Endometrial microvascular endothelial cells (primary cell): ENCODE measurements around the gene CCND1. TPM values are rescaled to one million over a fixed set of nuclear protein-coding genes. Genes with fewer than 3 reads are reported as not detected.
"Not testable (repeated sequence)": the region's sequence is repeated elsewhere in the genome, so short reads cannot be mapped to it uniquely, and the experiment has no call there.

Experiments used
- in situ Hi-C: cut with HindIII; loops from 2 replicates; pipeline ENCODE4 v1.10.0; 2017; ENCODE audit warnings: low sequenced_read_pairs, low pct_unique_long_range_greater_than_20kb; ENCODE audit errors: inconsistent ontology term
- total RNA-seq: library from RNA; depleted of rRNA; stranded (reverse); fragments of >200 nt; gene quantifications from one replicate; pipeline ENCODE4 v1.2.3, GENCODE V29; 2015; ENCODE audit errors: inconsistent ontology term

The CCND1 gene
- total RNA-seq, 1 donor from 2014 or later: 339 TPM

DNA sequence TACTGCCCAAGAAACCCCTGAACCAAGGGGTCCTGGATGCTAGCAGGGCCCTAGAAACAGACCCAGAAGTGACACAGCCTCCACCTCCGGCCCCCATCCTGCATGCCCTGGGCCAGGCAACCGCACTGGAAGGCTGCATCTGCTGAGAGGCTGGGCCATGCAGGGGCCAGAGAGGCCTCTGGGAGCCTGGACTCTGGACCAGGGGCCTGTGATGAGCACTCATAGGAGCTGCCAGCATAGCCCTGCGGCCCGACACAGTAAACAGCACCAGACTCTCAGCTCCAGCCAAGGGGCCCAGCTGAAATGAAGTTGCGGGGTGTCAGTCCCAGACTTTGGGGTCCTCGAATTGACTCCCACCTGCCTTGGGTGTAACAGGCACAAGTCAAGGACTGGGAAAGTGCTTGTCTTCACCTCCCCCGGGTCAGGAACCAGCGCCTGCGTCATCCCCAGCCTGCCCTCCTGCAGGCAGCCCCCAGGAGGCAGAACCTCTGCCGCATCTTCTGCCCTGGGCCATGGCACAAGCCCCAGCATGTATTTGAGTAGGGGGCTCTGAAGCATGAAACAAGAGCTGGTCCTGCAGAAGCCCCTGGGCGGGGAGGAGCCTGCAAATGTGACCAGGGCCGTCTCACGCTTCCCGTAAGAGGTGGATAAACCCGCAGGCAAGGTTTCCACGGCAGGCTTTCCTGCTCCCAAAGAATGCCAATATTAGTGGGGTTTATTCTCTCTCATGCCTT lies 25.2 kb upstream of the CCND1 start:
- in situ Hi-C loops: no loop called here

GRCh38 chr11:69617220-69617619 lies 23.7 kb upstream of the CCND1 start:
- in situ Hi-C loops: no loop called here

GRCh38 chr11:69617682-69618081 lies 23.3 kb upstream of the CCND1 start:
- in situ Hi-C loops: no loop called here

DNA sequence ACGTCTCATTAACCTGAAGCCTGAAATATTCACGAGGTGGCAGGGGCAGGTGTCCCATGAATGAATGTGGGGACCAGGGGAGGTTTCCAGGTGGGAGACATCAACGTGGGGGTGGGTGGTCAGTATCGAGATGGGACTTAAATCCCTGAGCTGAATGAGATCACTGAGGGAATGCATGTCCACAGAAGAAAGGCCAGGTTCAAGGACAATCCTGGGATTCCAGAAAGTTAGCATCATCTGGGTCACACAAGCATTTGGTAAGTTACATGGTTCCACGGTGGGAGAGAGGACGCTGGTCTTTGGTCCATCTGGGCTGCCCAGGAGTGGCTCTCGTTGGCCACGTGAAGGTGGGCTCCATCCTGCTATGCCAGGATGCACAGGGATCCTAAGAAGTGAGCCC lies 22.7 kb upstream of the CCND1 start:
- in situ Hi-C loops: no loop called here

DNA sequence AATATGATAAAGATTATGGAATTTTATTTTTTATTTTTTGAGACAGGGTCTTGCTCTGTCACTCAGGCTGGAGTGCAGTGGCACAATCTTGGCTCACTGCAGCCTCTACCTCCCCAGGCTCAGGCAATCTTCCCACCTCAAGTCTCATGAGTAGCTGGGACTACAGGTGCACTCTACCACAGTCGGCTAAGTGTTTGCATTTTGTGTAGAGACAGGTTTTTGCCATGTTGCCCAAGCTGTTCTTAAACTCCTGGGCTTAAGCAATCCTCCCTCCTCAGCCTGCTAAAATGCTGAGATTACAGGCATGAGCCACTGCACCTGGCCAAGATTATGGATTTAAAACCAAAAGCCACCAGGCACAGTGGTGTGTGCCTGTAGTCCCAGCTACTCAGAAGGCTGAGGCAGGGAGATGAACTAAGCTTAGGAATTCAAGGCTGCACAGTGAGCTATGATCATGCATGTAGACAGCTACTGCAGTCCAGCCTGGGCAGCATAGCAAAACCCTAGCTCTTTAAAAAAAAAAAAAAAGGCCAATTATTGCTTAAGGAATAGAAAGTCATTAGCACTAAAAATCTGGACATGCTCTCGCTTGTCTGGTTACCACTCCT lies 20.2 kb upstream of the CCND1 start:
- in situ Hi-C loops: no loop called here

- in situ Hi-C loops: not testable (repeated sequence)
Observed at GRCh38 chr11:69622097-69622681, 18.8 kb upstream of the CCND1 start.

GRCh38 chr11:69624293-69624692 lies 16.7 kb upstream of the CCND1 start:
- in situ Hi-C loops: no loop called here

- in situ Hi-C loops: no loop called here
Observed at GRCh38 chr11:69625476-69625875, 15.5 kb upstream of the CCND1 start.

GRCh38 chr11:69627551-69627950 lies 13.4 kb upstream of the CCND1 start:
- in situ Hi-C loops: no loop called here

GRCh38 chr11:69630017-69630416 lies 10.9 kb upstream of the CCND1 start:
- in situ Hi-C loops: no loop called here

GRCh38 chr11:69630424-69630823 lies 10.5 kb upstream of the CCND1 start:
- in situ Hi-C loops: no loop called here

DNA sequence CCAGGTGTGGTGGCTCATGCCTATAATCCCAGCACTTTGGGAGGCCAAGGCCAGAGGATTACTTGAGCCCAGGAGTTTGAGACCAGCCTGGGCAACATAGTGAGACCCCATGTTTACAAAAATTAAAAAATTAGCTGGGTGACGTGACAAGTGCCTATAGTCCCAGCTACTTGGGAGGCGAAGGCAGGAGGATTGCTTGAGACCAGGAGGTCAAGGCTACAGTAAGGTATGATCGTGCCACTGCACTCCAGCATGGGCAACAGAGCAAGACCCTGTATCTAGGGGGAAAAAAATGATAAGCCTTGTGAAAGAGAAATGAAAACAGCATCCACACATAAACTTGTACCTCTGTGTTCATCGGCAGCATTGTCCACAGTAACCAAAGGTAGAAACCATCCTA lies 8.1 kb upstream of the CCND1 start:
- in situ Hi-C loops: no loop called here

DNA sequence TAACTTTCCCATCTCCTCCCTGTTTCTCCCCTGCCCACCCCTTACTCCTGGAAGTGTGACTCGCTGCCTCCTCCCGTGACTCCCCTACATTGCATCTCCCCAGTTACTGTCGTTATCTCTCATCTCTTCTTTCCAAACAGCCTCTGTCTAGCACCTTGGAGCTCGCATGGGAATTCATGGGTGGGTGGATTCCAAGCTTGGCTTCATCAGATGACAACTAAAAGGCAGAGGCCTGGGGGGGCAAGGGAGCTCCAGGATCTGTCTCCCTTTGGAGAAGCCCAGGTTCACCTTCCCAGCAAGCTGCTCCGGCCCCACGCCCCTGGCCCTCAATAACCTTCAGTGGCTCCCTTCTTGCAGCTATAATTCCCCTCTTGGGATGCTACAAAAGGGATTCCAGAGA lies 6.9 kb upstream of the CCND1 start:
- in situ Hi-C loops: no loop called here

DNA sequence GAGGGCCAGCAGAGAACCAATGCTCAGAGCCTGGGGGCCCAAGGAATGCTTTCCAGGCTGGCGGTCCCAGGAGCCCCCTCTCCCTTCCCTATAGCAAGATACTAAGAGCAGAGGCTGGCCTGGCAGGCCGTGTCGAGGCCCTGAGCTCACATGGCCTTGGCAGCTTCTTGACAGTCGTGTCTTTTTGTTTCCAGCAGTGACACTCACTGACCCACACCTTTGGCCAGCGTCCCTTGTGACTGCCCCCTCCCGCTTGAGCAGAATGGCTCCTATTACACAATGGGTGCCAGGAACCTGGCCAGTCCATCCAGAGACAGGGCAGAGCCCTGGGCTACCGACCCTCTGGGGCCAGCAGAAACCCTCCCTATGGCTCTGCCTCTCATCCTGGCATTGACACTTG lies 6.4 kb upstream of the CCND1 start:
- in situ Hi-C loops: no loop called here

- in situ Hi-C loops: no loop called here
Observed at GRCh38 chr11:69635195-69635594, 5.8 kb upstream of the CCND1 start.

- in situ Hi-C loops: no loop called here
Observed at GRCh38 chr11:69635804-69636511, 5.0 kb upstream of the CCND1 start.

DNA sequence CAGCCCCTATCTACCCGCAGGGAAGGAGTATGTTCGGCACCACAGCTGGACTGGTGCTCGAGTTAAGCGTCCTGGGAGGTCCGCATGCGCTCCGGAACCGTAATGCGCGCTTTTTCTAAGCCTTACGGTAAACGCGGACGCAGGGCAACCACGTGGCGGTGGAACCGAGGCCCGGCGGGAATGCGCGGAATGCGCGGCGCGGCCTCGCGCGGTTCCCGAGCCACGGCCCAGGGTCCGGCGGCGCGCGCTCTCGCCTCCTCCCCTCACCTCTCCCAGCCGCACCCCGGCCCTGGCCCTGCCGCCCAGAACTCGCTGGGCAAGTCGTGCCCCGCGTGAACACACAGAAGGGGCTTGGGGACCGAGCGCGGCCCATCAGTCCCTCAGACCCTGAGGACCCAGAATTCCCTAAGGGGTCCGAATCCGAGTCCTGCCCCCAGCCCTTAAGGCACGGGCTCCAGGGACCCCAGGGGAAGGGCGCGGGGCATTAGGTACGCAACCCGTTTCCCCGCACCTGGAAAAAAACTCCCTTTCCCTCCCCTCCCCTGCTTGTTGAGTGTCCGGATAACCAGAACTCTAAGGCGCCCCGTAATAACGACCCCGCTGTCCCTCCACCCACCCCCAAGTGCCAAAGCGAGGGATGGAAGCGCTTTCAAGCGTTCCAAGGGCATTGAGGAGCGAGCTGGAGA lies 4.3 kb upstream of the CCND1 start:
- in situ Hi-C loops: no loop called here

- in situ Hi-C loops: no loop called here
Observed at GRCh38 chr11:69637198-69637940, 3.6 kb upstream of the CCND1 start.
